Caco-2 (cell line): ENCODE data around the gene GAPT. TPM values are rescaled to one million over a fixed set of nuclear protein-coding genes. Genes with fewer than 3 reads are reported as not detected.

Experiments
- BruUV-seq: library from RNA; stranded (reverse); fragments of 400-500 nt; replicated peaks from 2 replicates; lab custom pipeline; 2021; lab: Mats Ljungman, UMichigan
- CTCF ChIA-PET: fragments of 300-600 bp; sonication (Branson Sonifier 250); formaldehyde crosslinking; loops from one replicate; lab custom pipeline; 2022; ENCODE audit warnings: antibody characterized with exemption; lab: Charles Lee
- POLR2A ChIA-PET: fragments of 300-600 bp; sonication (Branson Sonifier 250); formaldehyde crosslinking; loops from one replicate; lab custom pipeline; 2022; ENCODE audit warnings: antibody characterized with exemption; lab: Charles Lee
- DNase-seq, 2 experiments: peaks; one replicate each; pipeline versions ENCODE4 v3.0.0 to v3.0.0-alpha.2; 2020 to 2022
- H3K27me3 ChIP-seq: replicated peaks from 2 replicates; pipeline ENCODE4 v1.6.0; 2011; ENCODE audit warnings: low read length; ENCODE audit not compliant: control insufficient read depth, insufficient read depth
- H3K36me3 ChIP-seq: 2 replicates; pipeline ENCODE4 v1.5.1; 2011; ENCODE audit warnings: low read length; ENCODE audit not compliant: control insufficient read depth, insufficient read depth
- H3K4me1 ChIP-seq: fragments of 250-450 bp; sonication (Bioruptor Pico); 2 replicates; pipeline ENCODE4 v1.5.1; 2020; ENCODE audit warnings: mild to moderate bottlenecking
- H3K4me3 ChIP-seq: 2 replicates; pipeline ENCODE4 v1.5.1; 2011; ENCODE audit warnings: low read depth, mild to moderate bottlenecking, control low read depth, low read length
- H3K9me3 ChIP-seq: fragments of 250-450 bp; sonication (Bioruptor Pico); 2 replicates; pipeline ENCODE4 v1.5.1; 2020; ENCODE audit warnings: mild to moderate bottlenecking, moderate library complexity
- H3K27ac Mint-ChIP-seq: one replicate; pipeline ENCODE4 v1.8.0; 2022; ENCODE audit warnings: mixed read lengths; ENCODE audit not compliant: unreplicated experiment
- H3K27me3 Mint-ChIP-seq: one replicate; pipeline ENCODE4 v1.8.0; 2022; ENCODE audit warnings: mixed read lengths; ENCODE audit not compliant: insufficient read depth, unreplicated experiment
- H3K36me3 Mint-ChIP-seq: one replicate; pipeline ENCODE4 v1.8.0; 2022; ENCODE audit warnings: mild to moderate bottlenecking, mixed read lengths; ENCODE audit not compliant: insufficient read depth, unreplicated experiment
- H3K4me1 Mint-ChIP-seq: one replicate; pipeline ENCODE4 v1.8.0; 2022; ENCODE audit warnings: low read depth, mixed read lengths; ENCODE audit not compliant: unreplicated experiment
- H3K4me3 Mint-ChIP-seq: one replicate; pipeline ENCODE4 v1.8.0; 2022; ENCODE audit warnings: mild to moderate bottlenecking, moderate library complexity, mixed read lengths; ENCODE audit not compliant: unreplicated experiment
- H3K9me3 Mint-ChIP-seq: one replicate; pipeline ENCODE4 v1.8.0; 2022; ENCODE audit warnings: mixed read lengths; ENCODE audit not compliant: unreplicated experiment
- CTCF ChIP-seq, 2 experiments: fragments of 200-600 bp in 1 of 2; IDR thresholded peaks; 1 replicate in 1 of 2; 2 replicates in 1 of 2; pipeline versions ENCODE4 v1.5.1 to v1.8.0; 2011 to 2022; ENCODE audit warnings: antibody characterized with exemption in 1 of 2, control low read depth in 1 of 2, inconsistent platforms in 1 of 2, low read depth in 1 of 2, low read length in 1 of 2, mild to moderate bottlenecking in 1 of 2, moderate library complexity in 1 of 2; ENCODE audit not compliant: insufficient read depth in 1 of 2, severe bottlenecking in 1 of 2, unreplicated experiment in 1 of 2
- intact Hi-C: fragments of 100-400 bp; cut with micrococcal nuclease; formaldehyde crosslinking; loops from one replicate; pipeline ENCODE4 v1.10.0; 2022; ENCODE audit not compliant: unreplicated experiment
- total RNA-seq: library from RNA; stranded (reverse); gene quantifications from 2 replicates; pipeline ENCODE4 v1.2.3, GENCODE V29; 2022

GAPT gene
- total RNA-seq, 1 experiment from 2014 or later = not detected

GRCh38 chr5:58456026-58456425, 35.2 kb upstream of the GAPT start:
- no peak overlapping the region for H3K4me3 ChIP-seq

GRCh38 chr5:58456486-58456885, 34.7 kb upstream of the GAPT start:
- Histone ChIP-seq H3K27me3 (no peaks in the 10 kb centered on the region), H3K4me3 (no peak overlapping the region), H3K4me1 (peaks cover 5% of the 10 kb centered on the region; the same call in 1 of the 2 replicates), H3K36me3 (peaks cover 3% of the 10 kb centered on the region; the same call in 1 of the 2 replicates), H3K9me3 (no peaks in the 10 kb centered on the region)
- Mint-ChIP-seq H3K27ac (no peak overlapping the region), H3K9me3 (no peaks in the 10 kb centered on the region), H3K4me1 (peaks cover 15% of the 10 kb centered on the region), H3K27me3 (no peaks in the 10 kb centered on the region), H3K4me3 (no peak overlapping the region), H3K36me3 (peaks cover 74% of the 10 kb centered on the region)
- no peak for TF ChIP-seq CTCF (IDR thresholded peaks at IDR 0.05; ENCODE audit: insufficient read depth in 1 of 2, low read depth in 1 of 2, low read length in 1 of 2, severe bottlenecking in 1 of 2, unreplicated experiment in 1 of 2)
- DNase-seq = no peak
- no TSS peak for BruUV-seq
- intact Hi-C loops = no loop called here
- CTCF ChIA-PET = no interaction called here
- POLR2A ChIA-PET = no interaction called here

More at GRCh38 chr5:58456026-58456425, 35.2 kb upstream of the GAPT start:
- no TSS peak for BruUV-seq
- intact Hi-C loops = no loop called here
- Mint-ChIP-seq H3K27me3 (no peaks in the 10 kb centered on the region), H3K36me3 (peaks cover 74% of the 10 kb centered on the region), H3K9me3 (no peaks in the 10 kb centered on the region), H3K4me3 (no peak overlapping the region), H3K27ac (no peak overlapping the region), H3K4me1 (peaks cover 11% of the 10 kb centered on the region)
- TF ChIP-seq CTCF (IDR thresholded peaks at IDR 0.05; ENCODE audit: insufficient read depth in 1 of 2, low read depth in 1 of 2, low read length in 1 of 2, severe bottlenecking in 1 of 2, unreplicated experiment in 1 of 2) = no peak
- ChIA-PET CTCF (no interaction called here), POLR2A (no interaction called here)
- Histone ChIP-seq H3K36me3 (peaks cover 3% of the 10 kb centered on the region; the same call in 1 of the 2 replicates), H3K4me1 (peaks cover 2% of the 10 kb centered on the region; the same call in 1 of the 2 replicates), H3K27me3 (no peaks in the 10 kb centered on the region), H3K9me3 (no peaks in the 10 kb centered on the region)
- DNase-seq = no peak

GRCh38 chr5:58457050-58457449, 34.2 kb upstream of the GAPT start:
- CTCF ChIA-PET = no interaction called here
- no peak overlapping the region for H3K27ac Mint-ChIP-seq

More at GRCh38 chr5:58457050-58457449, 34.2 kb upstream of the GAPT start:
- no peak overlapping the region for H3K4me3 ChIP-seq
- H3K9me3 ChIP-seq = no peaks in the 10 kb centered on the region
- intact Hi-C loops = no loop called here
- peaks cover 19% of the 10 kb centered on the region for H3K4me1 Mint-ChIP-seq
- peaks cover 3% of the 10 kb centered on the region; the same call in 1 of the 2 replicates for H3K36me3 ChIP-seq
- no TSS peak for BruUV-seq
- DNase-seq = no peak
- peaks cover 10% of the 10 kb centered on the region; the same call in 1 of the 2 replicates for H3K4me1 ChIP-seq
- no peak for TF ChIP-seq CTCF (IDR thresholded peaks at IDR 0.05; ENCODE audit: insufficient read depth in 1 of 2, low read depth in 1 of 2, low read length in 1 of 2, severe bottlenecking in 1 of 2, unreplicated experiment in 1 of 2)
- no peaks in the 10 kb centered on the region for H3K27me3 ChIP-seq
- H3K36me3 Mint-ChIP-seq = peaks cover 74% of the 10 kb centered on the region
- H3K4me3 Mint-ChIP-seq = peak overlapping the region; percentile 35
- POLR2A ChIA-PET = no interaction called here
- H3K27me3 Mint-ChIP-seq = no peaks in the 10 kb centered on the region
- no peaks in the 10 kb centered on the region for H3K9me3 Mint-ChIP-seq
